Karpas-422 (cell line): ENCODE measurements around the gene UBALD1. TPM values are rescaled to one million over a fixed set of nuclear protein-coding genes. Genes with fewer than 3 reads are reported as not detected.

ENCODE experiments used
- DNase-seq: peaks from one replicate; pipeline ENCODE4 v3.0.0-alpha.2; 2015
- H2AFZ ChIP-seq: fragments of 200-600 bp; sonication (generic); 2 replicates; pipeline ENCODE4 v1.6.1; 2014; ENCODE audit warnings: antibody characterized with exemption, low read length, mixed read lengths
- H3K27ac ChIP-seq: fragments of 200-600 bp; sonication (generic); 2 replicates; pipeline ENCODE4 v1.5.1; 2014; ENCODE audit warnings: mild to moderate bottlenecking, low read length, moderate library complexity
- H3K27me3 ChIP-seq: fragments of 200-600 bp; sonication (generic); 2 replicates; pipeline ENCODE4 v1.6.1; 2014; ENCODE audit warnings: low read length, mixed read lengths
- H3K36me3 ChIP-seq: fragments of 200-600 bp; sonication (generic); 2 replicates; pipeline ENCODE4 v1.6.1; 2014; ENCODE audit warnings: low read length, mixed read lengths; ENCODE audit not compliant: insufficient read depth
- H3K4me1 ChIP-seq: fragments of 200-600 bp; sonication (generic); 2 replicates; pipeline ENCODE4 v1.6.1; 2014; ENCODE audit warnings: mild to moderate bottlenecking, low read length, mixed read lengths
- H3K4me2 ChIP-seq: fragments of 200-600 bp; sonication (generic); 2 replicates; pipeline ENCODE4 v1.6.1; 2014; ENCODE audit warnings: low read length, low read depth, mild to moderate bottlenecking; ENCODE audit not compliant: poor library complexity, severe bottlenecking
- H3K4me3 ChIP-seq: fragments of 200-600 bp; sonication (generic); 2 replicates; pipeline ENCODE4 v1.5.1; 2014; ENCODE audit warnings: mild to moderate bottlenecking, antibody characterized with exemption, low read length, mixed read lengths
- H3K79me2 ChIP-seq: fragments of 200-600 bp; sonication (generic); 2 replicates; pipeline ENCODE4 v1.6.1; 2014; ENCODE audit warnings: mild to moderate bottlenecking, low read length, mixed read lengths
- H3K9ac ChIP-seq: fragments of 200-600 bp; sonication (generic); 2 replicates; pipeline ENCODE4 v1.6.0; 2014; ENCODE audit warnings: low read length
- H3K9me2 ChIP-seq: fragments of 200-600 bp; sonication (generic), shearing (Covaris generic); replicated peaks from 2 replicates; pipeline ENCODE4 v1.6.0; 2014; ENCODE audit warnings: mild to moderate bottlenecking, low read length, moderate library complexity; ENCODE audit not compliant: insufficient read depth
- H3K9me3 ChIP-seq: fragments of 300-700, 200-600 bp; sonication (generic); 2 replicates; pipeline ENCODE4 v1.6.1; 2014; ENCODE audit warnings: low read length, mixed read lengths
- H4K20me1 ChIP-seq: fragments of 200-600 bp; sonication (generic); 2 replicates; pipeline ENCODE4 v1.6.1; 2014; ENCODE audit warnings: mild to moderate bottlenecking, antibody characterized with exemption, low read length, low read depth; ENCODE audit not compliant: insufficient read depth
- total RNA-seq: library from RNA; depleted of rRNA; stranded (reverse); fragments of >200 nt; shearing (Covaris generic); gene quantifications from 2 replicates; pipeline ENCODE4 v1.2.3, GENCODE V29; 2014; ENCODE audit warnings: low replicate concordance

Gene UBALD1
- total RNA-seq, 1 experiment from 2014 or later = 10.0 TPM

GRCh38 chr16:4601036-4601863 is 13.4 kb downstream of the UBALD1 start:
- Histone ChIP-seq H3K27ac (no peak overlapping the region), H3K9ac (no peak overlapping the region), H3K4me2 (no peak overlapping the region), H3K36me3 (no peaks in the 10 kb centered on the region), H2AFZ (no peak overlapping the region), H3K79me2 (no peaks in the 10 kb centered on the region), H3K9me3 (no peaks in the 10 kb centered on the region), H3K4me3 (no peak overlapping the region), H3K27me3 (no peaks in the 10 kb centered on the region), H3K4me1 (no peaks in the 10 kb centered on the region), H4K20me1 (no peaks in the 10 kb centered on the region), H3K9me2 (no peaks in the 10 kb centered on the region)
- DNase-seq = no peak

- Histone ChIP-seq H2AFZ (no peak overlapping the region), H3K27ac (no peak overlapping the region), H3K27me3 (no peaks in the 10 kb centered on the region), H4K20me1 (no peaks in the 10 kb centered on the region), H3K9me3 (no peaks in the 10 kb centered on the region), H3K9me2 (no peaks in the 10 kb centered on the region), H3K79me2 (no peaks in the 10 kb centered on the region), H3K4me1 (no peaks in the 10 kb centered on the region), H3K4me2 (no peak overlapping the region), H3K36me3 (no peaks in the 10 kb centered on the region), H3K9ac (no peak overlapping the region), H3K4me3 (no peak overlapping the region)
- no peak for DNase-seq
Measured at GRCh38 chr16:4599545-4599944, 15.1 kb downstream of the UBALD1 start.

GRCh38 chr16:4599037-4599436 is 15.7 kb downstream of the UBALD1 start:
- Histone ChIP-seq H2AFZ (no peak overlapping the region), H3K27ac (no peak overlapping the region), H3K36me3 (no peaks in the 10 kb centered on the region), H3K79me2 (no peaks in the 10 kb centered on the region), H3K27me3 (no peaks in the 10 kb centered on the region), H4K20me1 (no peaks in the 10 kb centered on the region), H3K4me3 (no peak overlapping the region), H3K9ac (no peak overlapping the region), H3K4me1 (no peaks in the 10 kb centered on the region), H3K9me2 (no peaks in the 10 kb centered on the region), H3K4me2 (no peak overlapping the region), H3K9me3 (no peaks in the 10 kb centered on the region)
- no peak for DNase-seq

DNA sequence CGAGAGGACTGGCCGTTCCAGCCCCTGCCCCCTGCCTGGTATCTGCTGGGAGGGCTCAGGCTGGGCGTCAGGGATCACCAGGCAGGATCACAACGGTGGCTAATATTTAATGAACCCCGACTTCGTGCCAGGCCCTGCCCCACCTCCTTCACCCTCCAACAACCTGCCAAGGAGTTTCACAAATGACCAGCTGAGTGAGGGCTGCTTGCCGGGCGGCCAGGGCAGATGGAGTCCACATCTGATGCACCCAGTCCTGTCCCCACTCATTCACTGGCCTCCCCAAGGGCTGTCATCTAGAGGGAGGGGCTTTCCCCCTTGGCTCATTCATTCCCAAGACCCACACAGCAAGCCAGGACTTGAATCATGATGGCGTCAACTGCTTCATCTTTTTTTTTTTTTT is 17.5 kb downstream of the UBALD1 start:
- Histone ChIP-seq H3K36me3 (no peaks in the 10 kb centered on the region), H4K20me1 (no peaks in the 10 kb centered on the region), H3K27ac (no peak overlapping the region), H3K79me2 (no peaks in the 10 kb centered on the region), H3K9me2 (no peaks in the 10 kb centered on the region), H3K27me3 (no peaks in the 10 kb centered on the region), H3K9me3 (no peaks in the 10 kb centered on the region), H3K4me3 (no peak overlapping the region), H3K4me2 (no peak overlapping the region), H2AFZ (no peak overlapping the region), H3K4me1 (no peaks in the 10 kb centered on the region), H3K9ac (no peak overlapping the region)
- no peak for DNase-seq

DNA sequence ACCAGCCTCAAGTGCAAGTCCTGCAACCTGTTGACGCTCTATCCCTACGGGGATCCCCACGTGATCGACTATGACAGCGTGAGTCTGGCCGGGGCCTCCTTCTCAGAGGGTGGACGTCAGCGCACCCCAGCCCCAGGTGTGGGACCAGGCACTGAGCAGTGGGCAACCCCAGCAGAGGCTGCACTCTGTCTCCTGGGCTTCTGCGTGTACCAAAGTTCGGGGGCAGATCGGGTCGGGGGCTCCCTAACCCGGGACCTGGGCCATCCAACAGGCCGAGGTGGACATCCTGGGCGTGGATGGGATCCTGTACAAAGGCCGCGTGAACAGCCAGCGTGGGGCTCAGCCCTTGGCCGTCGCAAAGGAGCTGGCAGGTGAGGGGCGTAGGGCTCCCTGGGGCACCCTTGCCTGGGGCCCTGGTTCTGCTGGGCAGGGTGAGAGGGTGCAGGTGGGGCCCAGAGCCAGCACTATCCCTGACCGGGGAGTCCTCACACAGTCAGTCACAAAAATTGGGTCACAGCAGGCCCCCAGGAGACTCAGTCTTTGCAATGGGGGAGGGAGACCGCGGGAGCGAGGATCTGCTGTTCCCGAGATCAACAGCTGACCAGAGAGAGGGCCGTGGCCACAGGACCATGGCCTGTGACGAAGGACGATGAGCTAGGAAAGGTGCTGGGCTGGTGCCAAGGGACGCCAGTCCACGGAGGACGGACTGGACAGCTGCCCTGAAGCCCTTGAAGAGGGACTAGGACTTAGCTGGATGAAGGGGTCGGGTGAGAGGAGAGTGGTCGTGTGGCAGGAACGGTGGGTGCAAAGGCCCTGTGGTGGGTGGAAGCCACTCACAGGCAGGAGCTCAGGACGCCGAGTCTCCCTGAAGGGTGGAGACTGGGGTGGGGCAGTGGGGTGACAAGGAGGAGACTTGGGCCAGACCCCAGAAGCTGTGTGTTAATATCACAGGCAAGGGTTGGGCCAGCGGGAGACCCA is 20.0 kb downstream of the UBALD1 start:
- no peaks in the 10 kb centered on the region for H4K20me1 ChIP-seq
- H3K4me2 ChIP-seq = no peak overlapping the region
- H3K27me3 ChIP-seq = no peaks in the 10 kb centered on the region
- H3K36me3 ChIP-seq = no peaks in the 10 kb centered on the region
- H3K79me2 ChIP-seq = no peaks in the 10 kb centered on the region
- H3K4me1 ChIP-seq = no peaks in the 10 kb centered on the region
- no peak overlapping the region for H3K27ac ChIP-seq
- H3K9ac ChIP-seq = no peak overlapping the region
- H2AFZ ChIP-seq = no peak overlapping the region
- no peak for DNase-seq
- H3K9me3 ChIP-seq = no peaks in the 10 kb centered on the region
- H3K9me2 ChIP-seq = no peaks in the 10 kb centered on the region
- H3K4me3 ChIP-seq = no peak overlapping the region

- Histone ChIP-seq H3K9me2 (no peaks in the 10 kb centered on the region), H3K9ac (no peak overlapping the region), H3K4me1 (no peaks in the 10 kb centered on the region), H2AFZ (no peak overlapping the region), H3K27me3 (no peaks in the 10 kb centered on the region), H3K4me2 (no peak overlapping the region), H3K27ac (no peak overlapping the region), H3K36me3 (no peaks in the 10 kb centered on the region), H4K20me1 (no peaks in the 10 kb centered on the region), H3K9me3 (no peaks in the 10 kb centered on the region), H3K79me2 (no peaks in the 10 kb centered on the region), H3K4me3 (no peak overlapping the region)
- DNase-seq = no peak
Measured at GRCh38 chr16:4593086-4593485, 21.6 kb downstream of the UBALD1 start.

- Histone ChIP-seq H3K27me3 (no peaks in the 10 kb centered on the region), H3K27ac (no peak overlapping the region), H3K9me3 (no peaks in the 10 kb centered on the region), H3K9ac (no peak overlapping the region), H3K36me3 (no peaks in the 10 kb centered on the region), H3K9me2 (no peaks in the 10 kb centered on the region), H3K4me1 (no peaks in the 10 kb centered on the region), H3K79me2 (no peaks in the 10 kb centered on the region), H2AFZ (no peak overlapping the region), H4K20me1 (no peaks in the 10 kb centered on the region), H3K4me3 (no peak overlapping the region), H3K4me2 (no peak overlapping the region)
- no peak for DNase-seq
Measured at GRCh38 chr16:4591706-4592470, 22.8 kb downstream of the UBALD1 start.

GRCh38 chr16:4591191-4591590 is 23.5 kb downstream of the UBALD1 start:
- no peak overlapping the region for H3K9ac ChIP-seq
- H3K36me3 ChIP-seq = no peaks in the 10 kb centered on the region
- H3K4me2 ChIP-seq = no peak overlapping the region
- H3K27ac ChIP-seq = no peak overlapping the region
- no peak overlapping the region for H2AFZ ChIP-seq
- DNase-seq = no peak
- no peak overlapping the region for H3K4me3 ChIP-seq
- H4K20me1 ChIP-seq = no peaks in the 10 kb centered on the region
- H3K9me3 ChIP-seq = no peaks in the 10 kb centered on the region
- no peaks in the 10 kb centered on the region for H3K9me2 ChIP-seq
- H3K27me3 ChIP-seq = no peaks in the 10 kb centered on the region
- H3K79me2 ChIP-seq = no peaks in the 10 kb centered on the region
- no peaks in the 10 kb centered on the region for H3K4me1 ChIP-seq
